GM21723 (cell line): ENCODE data around the gene C15orf39.
"Not testable (repeated sequence)": the region's sequence is repeated elsewhere in the genome, so short reads cannot be mapped to it uniquely, and the experiment has no call there.

Experiments used
- ATAC-seq: cut with Tn5 transposase; IDR thresholded peaks from one replicate; pipeline ENCODE4 v1.9.1; 2021; ENCODE audit warnings: mild to moderate bottlenecking, moderate library complexity; ENCODE audit not compliant: unreplicated experiment

C15orf39 gene

DNA sequence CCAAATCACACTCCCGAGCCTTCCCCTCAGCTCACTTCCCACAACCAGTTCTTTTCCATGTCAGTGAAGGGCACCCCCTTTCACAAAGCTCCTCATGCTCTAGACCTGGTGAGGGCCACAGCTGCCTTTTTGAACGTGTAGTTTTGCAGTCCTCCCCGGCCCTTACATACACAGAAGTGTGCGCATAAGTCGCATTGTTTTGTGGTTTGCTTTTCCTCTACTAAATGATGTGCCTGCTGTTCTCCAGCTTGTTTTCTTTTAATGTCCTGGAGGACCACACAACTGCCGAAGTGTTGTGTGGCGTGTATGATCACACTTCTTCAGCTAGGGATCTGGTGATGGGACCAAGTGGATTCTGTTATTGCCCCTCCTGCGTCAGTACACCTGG lies 7.6 kb downstream of the C15orf39 start:
- no peak for ATAC-seq

- no peak for ATAC-seq
Measured at GRCh38 chr15:75210811-75211230, 9.1 kb downstream of the C15orf39 start.

DNA sequence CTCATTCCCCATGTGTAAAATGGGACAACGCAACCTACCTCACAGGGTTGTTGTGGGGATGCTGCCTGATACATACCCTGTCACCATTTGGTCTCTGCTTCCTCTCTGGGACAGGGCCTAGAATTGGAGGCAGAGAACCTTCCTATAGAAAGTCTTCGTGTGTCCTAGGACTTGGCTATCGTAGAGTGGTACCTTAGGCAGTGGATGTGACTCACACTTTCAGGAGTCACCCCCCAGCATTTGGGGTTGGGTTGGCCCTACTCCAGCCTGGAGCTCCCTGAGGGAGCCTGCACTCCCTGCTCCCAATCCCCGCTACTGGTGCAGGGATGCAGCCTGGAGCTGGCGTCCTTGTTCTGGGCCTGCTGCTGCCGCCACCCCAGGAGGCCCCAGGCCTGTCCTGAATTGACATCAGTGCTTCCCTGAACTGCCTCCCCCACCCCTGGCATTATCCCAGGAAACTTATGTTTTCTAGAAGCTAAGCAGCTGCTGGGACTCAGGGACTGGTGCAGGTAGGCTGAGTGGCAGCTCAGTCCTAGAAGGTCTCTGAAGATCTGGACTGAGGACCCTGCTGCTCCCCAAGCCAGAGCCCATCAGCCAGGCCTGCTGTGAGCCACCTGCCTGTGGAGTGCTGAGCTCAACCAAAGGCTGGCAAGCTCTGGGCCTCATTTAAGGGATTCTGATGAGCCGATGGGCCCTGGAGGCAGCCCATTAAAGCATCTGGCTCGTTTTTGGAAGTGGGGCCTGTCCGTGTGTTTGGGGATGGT lies 9.9 kb downstream of the C15orf39 start:
- no peak for ATAC-seq

DNA sequence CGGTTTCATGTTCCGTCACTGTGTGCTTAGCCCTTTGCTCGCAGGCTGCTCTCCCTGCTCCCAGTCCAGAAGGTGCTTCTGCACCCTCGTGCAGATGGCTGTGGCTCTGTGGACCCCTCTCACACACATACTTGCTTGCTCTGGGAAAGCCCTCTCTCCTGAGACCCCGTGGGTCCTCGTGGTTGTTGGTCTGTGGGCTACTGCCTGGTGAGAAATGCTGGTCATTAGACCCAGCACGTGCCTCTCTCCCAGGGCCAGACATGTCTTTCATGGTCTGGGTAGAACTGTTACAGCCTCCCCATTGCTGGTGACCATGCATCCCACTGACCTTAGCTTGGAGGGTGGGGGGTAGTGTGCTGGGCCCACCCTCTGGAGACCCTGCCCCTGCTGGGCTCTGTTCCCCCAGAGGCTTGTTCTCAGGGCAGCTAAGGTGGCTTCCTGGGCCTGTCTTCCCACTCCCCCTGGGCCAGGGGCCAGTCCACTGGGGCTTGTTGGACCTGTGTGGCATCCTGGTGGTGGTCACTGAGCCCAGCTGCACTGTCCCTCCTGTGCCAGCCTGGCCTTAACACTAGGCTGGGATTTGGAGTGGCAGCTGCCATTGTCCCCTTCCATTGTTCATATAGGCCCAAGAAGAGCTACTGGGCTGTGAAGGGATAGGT lies 10.6 kb downstream of the C15orf39 start:
- ATAC-seq, result no peak

DNA sequence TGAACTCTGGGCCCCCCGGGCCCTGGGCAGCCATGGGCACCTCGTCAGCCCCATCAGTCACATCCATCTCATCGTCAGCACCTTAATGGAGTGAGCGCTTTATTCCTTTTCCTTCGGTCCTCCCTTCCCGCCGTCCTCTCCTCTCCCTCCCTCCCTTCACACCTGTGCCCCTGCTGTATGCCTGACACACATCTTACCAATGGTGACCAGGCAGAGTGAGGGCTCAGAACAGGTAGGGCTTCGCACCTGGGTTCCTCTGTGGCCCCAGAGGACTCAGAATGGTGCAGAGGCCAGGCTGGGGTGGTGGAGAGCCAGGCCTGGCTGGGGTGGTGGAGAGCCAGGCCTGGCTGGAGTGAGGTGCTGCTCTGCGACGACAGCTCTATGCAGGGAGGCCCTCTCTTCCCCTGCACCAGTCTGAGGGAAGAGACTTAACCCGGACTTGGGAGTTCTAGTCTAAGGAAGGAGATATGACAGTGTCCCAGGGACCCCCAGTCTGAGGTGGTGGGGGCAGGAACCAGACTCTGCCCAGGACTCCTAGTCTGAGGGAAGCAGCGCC lies 11.6 kb downstream of the C15orf39 start:
- no peak for ATAC-seq

DNA sequence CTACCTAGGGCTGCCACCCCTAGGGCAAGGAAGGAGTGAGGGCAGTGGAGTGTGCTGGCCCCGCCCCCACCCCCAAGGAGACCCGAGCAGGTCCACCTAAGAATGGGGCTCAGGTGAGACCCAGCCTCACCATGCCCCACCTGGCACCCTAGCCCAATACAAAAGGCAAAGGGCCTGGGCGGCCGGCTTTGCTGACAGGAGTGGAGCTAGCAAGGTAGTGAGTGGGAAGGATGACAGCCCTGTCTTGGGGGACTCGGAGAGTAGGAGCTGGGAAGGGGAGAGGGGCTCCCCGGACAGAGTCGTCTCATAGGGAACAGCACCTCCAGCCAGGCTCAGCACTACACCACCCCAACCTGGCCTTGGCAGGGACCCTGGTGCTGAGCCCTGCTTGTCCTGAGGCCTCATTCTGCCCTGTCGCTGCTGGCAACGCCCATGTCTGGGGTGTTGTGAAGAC lies 12.1 kb downstream of the C15orf39 start:
- ATAC-seq, result no peak

DNA sequence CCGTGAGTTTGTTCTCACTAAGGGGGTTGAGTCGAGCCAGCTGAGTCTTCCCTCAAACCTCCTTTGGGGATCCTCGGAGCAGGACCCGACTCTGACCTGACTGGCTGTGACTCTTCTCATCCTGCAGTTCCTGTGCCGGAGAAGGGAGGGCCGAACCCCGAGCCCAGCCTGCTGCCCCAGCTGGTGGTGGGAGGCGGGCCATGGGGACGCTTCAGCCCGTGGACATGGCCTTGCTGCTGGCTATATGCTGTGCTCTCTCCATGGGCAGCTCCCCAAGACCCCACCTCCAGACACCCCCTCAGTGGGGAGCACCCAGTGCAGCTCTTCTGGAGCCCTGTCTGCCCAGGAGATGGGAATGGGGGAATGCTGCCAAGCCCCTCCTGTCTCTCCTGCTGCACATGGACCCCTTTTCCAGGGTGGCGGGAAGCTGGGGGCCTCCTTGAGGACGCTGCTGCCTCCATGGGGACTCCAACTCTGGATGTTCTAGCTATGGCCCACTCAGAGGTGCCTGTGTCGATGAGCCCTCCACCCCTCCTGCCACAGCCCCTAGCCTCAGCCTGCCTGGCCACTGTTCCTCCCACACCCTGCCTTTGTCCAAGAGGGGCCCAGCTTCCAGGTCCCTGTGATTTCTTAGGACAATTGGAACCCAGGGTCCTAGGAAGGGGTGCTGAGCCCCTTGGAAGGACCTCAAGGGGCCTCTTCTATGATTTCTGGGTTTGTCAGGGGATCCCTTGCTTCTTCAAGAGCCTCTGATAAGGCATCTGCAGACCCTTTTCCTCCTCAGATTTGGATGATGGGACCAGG lies 12.8 kb downstream of the C15orf39 start:
- no peak for ATAC-seq

DNA sequence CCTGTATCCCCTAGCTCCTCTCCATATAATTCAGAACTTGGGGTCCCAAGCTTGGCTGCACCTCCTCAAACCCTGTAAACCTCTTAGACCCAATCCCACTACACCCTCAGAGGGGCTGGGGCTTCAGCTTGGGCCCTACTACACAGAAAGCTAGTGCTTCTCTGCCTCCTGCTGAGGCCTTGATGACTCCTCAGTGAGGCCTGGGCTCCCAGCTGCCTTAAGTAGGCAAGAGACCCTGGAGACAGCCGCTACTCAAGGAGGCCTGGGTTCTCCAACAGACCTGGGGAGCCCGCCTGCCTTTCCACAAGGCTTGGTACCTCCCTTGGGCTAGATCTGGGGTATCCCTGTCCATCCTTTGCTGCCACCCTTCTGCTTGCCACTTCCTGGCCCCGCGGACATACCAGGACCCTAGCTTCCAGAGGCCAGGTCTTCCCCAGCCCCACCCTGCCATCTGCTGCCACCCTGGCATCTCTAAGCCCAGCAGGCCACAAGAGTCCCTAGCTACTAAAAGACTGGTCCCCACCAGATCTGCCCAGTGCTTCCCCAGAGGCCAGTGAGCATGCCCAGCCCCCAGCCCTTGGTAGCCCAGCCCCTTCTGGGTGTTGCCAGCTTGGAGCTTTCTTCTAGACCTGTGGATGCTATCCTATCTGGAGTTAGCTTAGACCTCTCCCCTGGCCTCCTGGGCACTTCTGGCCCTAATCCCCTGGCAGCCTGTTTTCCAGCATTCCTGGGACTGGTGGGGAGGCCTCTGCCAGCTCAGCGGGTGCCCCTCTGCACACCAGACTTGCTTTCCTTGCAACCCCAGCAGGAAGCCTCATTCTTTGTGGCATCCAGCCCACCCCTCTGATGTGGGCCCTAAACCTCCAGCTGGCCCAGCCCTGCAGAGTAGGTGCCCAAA lies 13.7 kb downstream of the C15orf39 start:
- ATAC-seq, result no peak

GRCh38 chr15:75217012-75217411 lies 15.3 kb downstream of the C15orf39 start:
- no peak for ATAC-seq

DNA sequence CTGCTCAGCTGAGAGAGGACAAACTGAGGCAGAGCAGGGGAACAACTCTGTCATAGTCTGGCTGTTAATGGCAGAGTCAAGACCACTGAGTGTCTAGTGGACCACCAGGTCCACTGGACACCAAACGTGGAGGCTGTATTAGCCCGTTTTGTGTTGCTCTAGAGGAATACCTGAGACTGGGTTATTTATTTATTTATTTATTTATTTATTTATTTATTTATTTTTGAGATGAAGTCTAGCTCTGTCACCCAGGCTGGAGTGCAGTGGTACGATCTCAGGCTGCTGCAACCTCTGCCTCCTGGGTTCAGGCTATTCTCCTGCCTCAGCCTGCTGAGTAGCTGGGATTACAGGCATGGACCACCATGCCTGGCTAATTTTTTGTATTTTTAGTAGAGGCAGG lies 15.9 kb downstream of the C15orf39 start:
- not testable (repeated sequence) for ATAC-seq

DNA sequence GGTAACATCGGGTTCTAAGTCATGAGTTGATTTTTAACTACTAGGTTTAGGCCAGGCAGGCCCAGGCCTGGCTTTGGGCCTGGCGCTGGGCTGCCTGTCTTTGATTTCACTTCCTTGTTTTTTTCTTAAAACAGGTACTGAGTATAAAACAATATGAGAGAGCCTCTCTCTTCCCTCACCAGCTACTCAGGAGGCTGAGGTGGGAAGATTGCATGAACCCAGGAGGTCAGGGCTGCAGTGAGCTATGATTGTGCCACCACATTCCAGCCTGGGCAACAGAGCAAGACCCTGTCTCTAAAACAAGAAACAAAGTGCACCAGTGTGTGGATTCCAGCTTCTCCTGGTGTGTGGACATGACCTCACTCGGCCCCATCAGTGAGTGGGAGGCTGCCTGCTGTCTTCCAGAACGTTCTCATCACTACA lies 17.8 kb downstream of the C15orf39 start:
- ATAC-seq, result not testable (repeated sequence)

DNA sequence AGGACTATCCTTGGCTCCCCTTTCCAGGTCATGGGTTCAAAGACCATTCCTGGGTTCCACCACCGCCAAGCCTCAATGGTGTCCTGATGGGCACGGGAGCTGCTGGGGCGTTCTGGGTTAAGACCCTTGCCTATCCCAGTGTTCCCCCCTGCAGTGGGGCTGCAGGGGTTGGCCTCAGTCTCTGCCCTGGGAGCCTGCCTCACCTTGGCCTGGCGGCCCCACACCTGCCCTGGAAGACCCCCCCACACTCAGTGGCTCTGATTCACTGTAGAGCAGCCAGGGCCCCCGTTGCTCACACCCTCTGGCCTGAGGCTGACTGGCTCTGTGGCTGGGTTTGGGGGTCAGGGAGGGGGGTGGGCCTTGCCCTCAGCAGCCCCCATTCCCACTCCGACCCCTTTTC lies 22.0 kb downstream of the C15orf39 start:
- ATAC-seq, result no peak

- ATAC-seq, result no peak
Measured at GRCh38 chr15:75224281-75224680, 22.6 kb downstream of the C15orf39 start.

DNA sequence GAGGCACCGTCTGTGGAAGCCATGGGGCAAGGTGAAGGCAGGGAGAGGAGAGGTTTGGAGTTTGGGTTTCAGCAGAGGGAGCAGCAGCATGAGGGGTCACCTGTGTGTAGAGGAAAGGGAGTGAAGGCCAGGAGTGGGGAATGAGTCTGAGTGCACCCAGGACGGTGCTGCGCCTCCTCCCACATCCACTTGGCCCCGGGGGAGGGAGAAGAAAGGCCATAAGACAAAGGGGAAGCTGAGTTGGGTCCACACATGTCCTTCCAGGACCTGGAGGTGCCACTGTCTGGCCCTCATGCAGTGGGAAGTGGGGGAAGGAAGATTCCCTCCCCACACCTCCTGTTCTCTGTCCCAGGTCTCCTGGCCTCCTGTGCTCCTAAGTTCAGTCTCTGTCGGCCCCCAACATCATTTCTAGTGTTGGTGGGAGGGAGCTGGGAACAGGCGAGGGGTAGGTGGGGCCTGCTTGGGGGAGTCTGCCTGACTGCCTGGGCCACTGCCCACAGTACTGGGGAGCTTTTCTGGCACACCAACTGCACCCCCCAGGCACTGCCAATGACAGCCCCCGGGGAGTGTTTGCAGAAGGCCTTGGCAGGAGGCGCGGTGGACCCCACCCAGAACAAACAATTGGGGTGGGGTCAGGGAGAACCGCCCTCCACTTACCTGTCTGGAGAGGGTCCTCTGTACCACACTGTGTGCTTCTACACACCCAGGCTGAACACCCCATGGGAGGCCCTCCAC lies 23.6 kb downstream of the C15orf39 start:
- ATAC-seq, result not testable (repeated sequence)

DNA sequence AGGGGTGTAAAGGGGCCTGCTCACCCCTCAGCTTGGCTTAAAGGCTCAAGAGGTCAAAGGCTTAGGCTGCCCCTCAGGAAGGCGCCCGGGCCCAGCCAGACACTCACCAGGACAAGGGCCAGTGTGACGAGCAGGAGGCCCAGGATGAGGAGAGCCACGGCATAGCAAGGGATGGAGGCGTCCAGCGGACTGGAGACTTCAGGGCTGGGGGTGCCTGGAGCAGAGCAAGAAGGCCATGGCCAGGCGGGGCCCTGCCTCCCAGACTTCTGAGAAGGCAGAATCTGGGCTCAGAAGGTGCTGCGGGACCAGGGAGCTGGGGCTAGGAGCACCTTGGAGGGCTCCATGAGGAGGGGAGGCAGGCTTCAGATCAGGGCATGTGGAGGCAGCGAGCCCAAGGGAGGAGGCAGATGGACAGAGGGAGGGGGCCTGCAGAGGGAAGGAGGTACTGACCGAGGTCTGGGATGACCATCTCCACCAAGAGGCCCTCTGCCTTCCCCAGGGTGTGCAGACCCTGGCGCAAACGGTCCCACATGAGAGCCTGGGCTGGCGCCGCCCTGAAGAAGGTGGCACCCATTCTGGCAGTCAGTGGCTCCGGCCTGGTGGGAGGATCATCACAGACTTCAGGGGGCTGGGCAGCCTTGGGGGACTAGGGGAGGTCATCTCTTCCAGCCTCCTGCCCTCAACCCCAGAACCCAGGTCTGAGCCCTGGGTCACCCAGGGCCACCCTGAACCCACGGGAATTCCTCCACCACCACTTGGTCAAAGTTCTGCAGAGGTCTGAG lies 24.5 kb downstream of the C15orf39 start:
- no peak for ATAC-seq

DNA sequence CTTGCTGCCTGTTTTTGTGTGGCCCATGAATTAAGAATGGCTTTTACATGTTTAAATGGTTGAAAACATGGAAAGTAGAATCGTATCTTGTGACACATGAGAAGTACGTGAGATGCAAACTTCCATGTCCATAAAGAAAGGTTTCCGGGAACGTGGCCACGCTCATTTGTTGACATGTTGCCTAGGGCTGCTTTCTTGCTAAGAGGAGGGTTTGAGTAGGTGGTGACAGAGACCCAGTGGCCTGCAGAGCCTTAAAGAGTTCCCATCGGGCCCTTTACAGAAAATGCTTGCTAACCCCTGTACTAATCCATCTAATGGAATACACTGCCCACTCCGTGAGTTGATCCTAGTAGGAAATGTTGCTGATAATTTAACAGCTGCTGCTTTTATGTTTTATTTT lies 25.4 kb downstream of the C15orf39 start:
- not testable (repeated sequence) for ATAC-seq

DNA sequence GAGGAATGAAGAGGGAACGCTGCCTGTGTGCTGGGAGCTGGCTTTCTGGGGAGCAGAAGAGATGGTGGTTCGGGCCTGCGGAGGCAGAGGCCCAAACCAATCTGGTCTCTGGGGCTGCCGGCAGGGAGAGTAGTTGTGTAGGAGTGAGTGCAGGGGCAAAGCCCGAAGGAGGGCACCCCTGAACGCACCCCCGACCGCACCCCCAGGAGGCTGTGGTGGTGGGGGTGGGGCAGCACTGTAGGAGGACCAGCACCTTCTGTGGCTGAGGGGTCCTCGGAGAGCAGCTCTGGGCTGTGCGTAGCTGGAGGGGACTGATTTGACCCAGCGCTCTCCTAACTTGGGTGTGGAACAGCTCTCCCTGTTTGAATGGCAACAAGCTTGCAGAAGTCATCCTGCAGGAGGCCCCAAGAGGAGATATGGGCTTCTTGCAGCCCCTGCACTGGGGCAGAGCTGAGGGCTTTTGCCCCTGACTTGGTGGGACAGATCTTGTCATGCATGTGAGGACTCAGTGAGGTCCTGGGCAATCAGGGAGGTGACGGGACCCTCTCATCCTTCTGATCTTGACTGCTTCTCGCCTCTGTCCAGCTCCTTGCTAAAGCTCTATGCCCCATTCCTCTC lies 26.1 kb downstream of the C15orf39 start:
- no peak for ATAC-seq

DNA sequence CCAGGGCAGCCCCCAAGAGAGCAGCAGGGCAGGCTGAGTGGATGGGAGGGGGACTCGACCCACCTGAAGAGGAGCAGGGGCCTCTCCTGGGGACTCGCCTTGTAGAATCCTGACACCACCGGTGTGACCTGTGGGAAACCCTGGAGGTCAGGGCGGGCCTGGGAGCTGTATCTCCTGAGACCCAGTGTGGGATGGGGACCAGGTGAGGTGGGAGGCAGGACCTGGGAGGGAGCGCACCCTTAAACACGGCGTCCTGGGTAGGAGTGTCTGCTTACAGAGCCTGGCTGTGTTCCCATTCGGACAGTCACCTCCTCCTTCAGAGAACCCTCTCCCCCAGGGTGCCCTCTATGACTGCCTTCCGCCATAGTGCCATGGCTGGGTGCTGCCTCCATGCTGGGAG lies 27.1 kb downstream of the C15orf39 start:
- ATAC-seq, result no peak
